Activated CD8-positive, alpha-beta T cell treated with anti-CD3 and anti-CD28 coated beads, Interleukin-2, amount 10 ng/mL, durations not matched to agents 7 days and 5 days (primary cell): ENCODE measurements around the gene EVC2. TPM values are rescaled to one million over a fixed set of nuclear protein-coding genes. Genes with fewer than 3 reads are reported as not detected.

Experiments
- ATAC-seq: fragments of 150-1000 bp; cut with Tn5 transposase; one replicate; pipeline ENCODE4 v1.10.0; 2021; ENCODE audit warnings: moderate library complexity
- CTCF ChIA-PET: fragments of 350-600 bp; sonication (Branson Sonifier 250); formaldehyde crosslinking; loops from one replicate; lab custom pipeline; 2021; ENCODE audit warnings: antibody characterized with exemption; lab: Charles Lee
- POLR2A ChIA-PET: fragments of 350-600 bp; sonication (Branson Sonifier 250); formaldehyde crosslinking; loops from one replicate; lab custom pipeline; 2021; ENCODE audit warnings: antibody characterized with exemption; lab: Charles Lee
- DNase-seq: peaks from one replicate; pipeline ENCODE4 v3.0.0-alpha.2; 2020
- H3K27ac Mint-ChIP-seq: one replicate; pipeline ENCODE4 v1.8.0; 2021; ENCODE audit warnings: mild to moderate bottlenecking, mixed read lengths
- H3K27me3 Mint-ChIP-seq: one replicate; pipeline ENCODE4 v1.8.0; 2021; ENCODE audit warnings: low read depth, mixed read lengths
- H3K36me3 Mint-ChIP-seq: one replicate; pipeline ENCODE4 v1.8.0; 2021; ENCODE audit warnings: low read depth, mixed read lengths
- H3K4me1 Mint-ChIP-seq: one replicate; pipeline ENCODE4 v1.8.0; 2021; ENCODE audit warnings: low read depth, mixed read lengths
- H3K4me3 Mint-ChIP-seq: one replicate; pipeline ENCODE4 v1.8.0; 2021; ENCODE audit warnings: mild to moderate bottlenecking, mixed read lengths
- H3K9me3 Mint-ChIP-seq: one replicate; pipeline ENCODE4 v1.8.0; 2022; ENCODE audit warnings: mixed read lengths; ENCODE audit not compliant: insufficient read depth
- total RNA-seq, 2 experiments: library from RNA; stranded (reverse); gene quantifications; one replicate each; pipeline ENCODE4 v1.2.3, GENCODE V29; 2021

EVC2 gene
- total RNA-seq, 2 experiments from 2014 or later = 1.1 to 1.3 TPM

GRCh38 chr4:5532100-5532499 is 176.3 kb downstream of the EVC2 start:
- no peaks in the 10 kb centered on the region for H3K36me3 Mint-ChIP-seq
- H3K4me3 Mint-ChIP-seq = no peak overlapping the region
- no peaks in the 10 kb centered on the region for H3K4me1 Mint-ChIP-seq
- CTCF ChIA-PET = no interaction called here
- H3K27me3 Mint-ChIP-seq = no peaks in the 10 kb centered on the region
- POLR2A ChIA-PET = no interaction called here
- no peak overlapping the region for H3K27ac Mint-ChIP-seq
- ATAC-seq (no peak), DNase-seq (no peak)
- no peaks in the 10 kb centered on the region for H3K9me3 Mint-ChIP-seq

GRCh38 chr4:5528031-5528436 is 180.3 kb downstream of the EVC2 start:
- no peak for ATAC-seq
- Mint-ChIP-seq H3K4me3 (no peak overlapping the region), H3K27ac (no peak overlapping the region), H3K4me1 (no peaks in the 10 kb centered on the region), H3K36me3 (no peaks in the 10 kb centered on the region), H3K9me3 (no peaks in the 10 kb centered on the region), H3K27me3 (no peaks in the 10 kb centered on the region)
- ChIA-PET POLR2A (no interaction called here), CTCF (no interaction called here)
- no peak for DNase-seq

GRCh38 chr4:5527211-5527610 is 181.1 kb downstream of the EVC2 start:
- no peaks in the 10 kb centered on the region for H3K9me3 Mint-ChIP-seq

GRCh38 chr4:5526080-5526846 is 182.1 kb downstream of the EVC2 start:
- ATAC-seq = no peak
- no peaks in the 10 kb centered on the region for H3K4me1 Mint-ChIP-seq
- POLR2A ChIA-PET = no interaction called here
- no peaks in the 10 kb centered on the region for H3K9me3 Mint-ChIP-seq
- no peaks in the 10 kb centered on the region for H3K36me3 Mint-ChIP-seq
- no peak overlapping the region for H3K4me3 Mint-ChIP-seq
- DNase-seq = no peak
- H3K27me3 Mint-ChIP-seq = no peaks in the 10 kb centered on the region
- no peak overlapping the region for H3K27ac Mint-ChIP-seq
- CTCF ChIA-PET = no interaction called here

More at GRCh38 chr4:5527211-5527610, 181.1 kb downstream of the EVC2 start:
- Mint-ChIP-seq H3K36me3 (no peaks in the 10 kb centered on the region), H3K4me1 (no peaks in the 10 kb centered on the region), H3K27me3 (no peaks in the 10 kb centered on the region), H3K4me3 (no peak overlapping the region), H3K27ac (no peak overlapping the region)
- no peak for ATAC-seq
- DNase-seq = no peak
- POLR2A ChIA-PET = no interaction called here
- CTCF ChIA-PET = no interaction called here

GRCh38 chr4:5524446-5525299 is 183.7 kb downstream of the EVC2 start:
- POLR2A ChIA-PET = no interaction called here
- ATAC-seq (no peak), DNase-seq (no peak)
- Mint-ChIP-seq H3K9me3 (no peaks in the 10 kb centered on the region), H3K4me1 (no peaks in the 10 kb centered on the region), H3K27me3 (no peaks in the 10 kb centered on the region), H3K36me3 (no peaks in the 10 kb centered on the region), H3K4me3 (no peak overlapping the region), H3K27ac (no peak overlapping the region)
- CTCF ChIA-PET = no interaction called here

GRCh38 chr4:5517372-5517771 is 191.0 kb downstream of the EVC2 start:
- H3K27me3 Mint-ChIP-seq = no peaks in the 10 kb centered on the region
- DNase-seq (no peak), ATAC-seq (no peak)
- no peak overlapping the region for H3K4me3 Mint-ChIP-seq
- no peak overlapping the region for H3K27ac Mint-ChIP-seq
- no peaks in the 10 kb centered on the region for H3K36me3 Mint-ChIP-seq
- no peaks in the 10 kb centered on the region for H3K9me3 Mint-ChIP-seq
- ChIA-PET POLR2A (no interaction called here), CTCF (no interaction called here)
- H3K4me1 Mint-ChIP-seq = no peaks in the 10 kb centered on the region

- H3K27ac Mint-ChIP-seq = no peak overlapping the region
- H3K36me3 Mint-ChIP-seq = no peaks in the 10 kb centered on the region
- ATAC-seq (no peak), DNase-seq (no peak)
- no peaks in the 10 kb centered on the region for H3K9me3 Mint-ChIP-seq
- H3K4me3 Mint-ChIP-seq = no peak overlapping the region
- ChIA-PET CTCF (no interaction called here), POLR2A (no interaction called here)
- H3K27me3 Mint-ChIP-seq = no peaks in the 10 kb centered on the region
- no peaks in the 10 kb centered on the region for H3K4me1 Mint-ChIP-seq
Observed at GRCh38 chr4:5515646-5516045, 192.7 kb downstream of the EVC2 start.

Other genes starting within 250 kb of the EVC2 start
- gene EVC, start 2.6 kb upstream of the EVC2 start, total RNA-seq = 1 to 10 TPM; 1.7 to 1.9 TPM
- not detected for gene CRMP1, start 184.5 kb upstream of the EVC2 start, total RNA-seq